IPS-18c (cell line): Measurements from ENCODE around the gene GDPD4.

Experiments
- H3K4me3 ChIP-seq: 2 replicates; pipeline ENCODE4 v1.7.0; 2013; ENCODE audit warnings: low read depth, mild to moderate bottlenecking, low read length, moderate library complexity; ENCODE audit not compliant: insufficient read depth
- H3K9me3 ChIP-seq: one replicate; pipeline ENCODE4 v1.6.1; 2013; ENCODE audit warnings: mild to moderate bottlenecking, low read length, moderate library complexity; ENCODE audit not compliant: control insufficient read depth, insufficient read depth

The GDPD4 gene, protein sequence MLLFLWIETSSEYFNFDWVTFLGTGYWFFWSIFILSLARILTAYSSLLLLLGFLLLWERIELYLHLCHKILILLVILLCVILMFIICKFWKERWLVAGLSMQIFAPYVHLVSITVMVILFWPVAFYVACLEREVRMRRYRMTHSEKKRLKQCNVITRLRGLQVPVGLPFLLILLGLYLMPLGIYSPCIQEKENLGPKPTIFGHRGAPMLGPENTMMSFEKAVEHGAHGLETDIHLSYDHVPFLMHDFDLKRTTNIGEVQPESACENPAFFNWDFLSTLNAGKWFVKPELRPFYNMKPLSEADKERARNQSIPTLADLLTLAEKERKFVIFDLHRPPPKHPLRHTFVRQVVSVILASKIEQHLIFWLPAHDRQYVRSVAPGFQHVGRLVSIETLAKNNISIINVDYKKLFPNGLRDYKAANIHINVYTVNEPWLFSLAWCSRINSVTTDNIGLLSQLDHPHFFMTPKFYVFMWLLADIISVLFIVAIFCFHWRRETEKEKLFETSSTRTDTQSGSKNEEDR

DNA sequence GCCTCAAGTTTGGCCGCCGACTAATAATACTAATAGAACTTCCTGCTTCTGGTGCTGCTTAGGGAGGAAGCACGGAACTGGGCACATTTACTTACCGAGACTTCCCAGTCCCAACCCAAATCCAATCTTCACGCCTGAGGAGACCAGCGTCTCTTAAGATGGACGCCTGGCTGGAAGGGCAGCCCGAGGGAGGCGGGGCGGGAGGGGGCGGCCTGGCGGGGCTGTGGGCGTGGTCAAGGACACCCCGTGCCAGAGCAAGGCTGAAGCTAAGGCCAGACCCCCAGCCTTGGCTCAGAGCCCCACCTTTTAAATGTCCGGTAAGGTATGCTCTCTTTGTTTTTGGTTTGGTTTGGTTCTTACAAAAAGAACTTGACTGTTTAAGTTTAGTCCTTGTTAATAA lies at the start of gene GDPD4:
GDPD4 (minus strand) TSS at position 177 of the 400 bp plus-strand sequence. CDS start 16,549 bp downstream, outside the sequence.
- Histone ChIP-seq H3K9me3 (no peaks in the 10 kb centered on the region), H3K4me3 (no peak within 1 kb of the TSS)

DNA sequence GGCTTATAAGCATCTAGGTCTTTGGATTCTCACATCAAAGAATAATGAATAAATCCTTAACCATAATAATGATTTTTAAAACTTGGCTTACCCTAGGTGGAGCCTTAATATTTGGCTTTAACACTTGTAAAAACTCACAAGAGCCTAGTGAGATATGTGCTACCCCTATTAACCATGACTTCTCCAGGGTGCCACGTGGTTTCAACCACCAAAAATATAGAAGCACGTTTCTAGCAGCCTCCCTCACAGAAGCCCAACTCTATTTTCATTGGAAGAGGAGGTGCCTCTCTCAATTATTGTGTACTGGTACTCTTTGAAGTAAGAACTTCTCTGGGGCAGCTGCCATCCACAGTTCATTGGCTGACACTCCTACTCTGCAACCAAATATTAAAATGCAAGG lies 46.5 kb upstream of the GDPD4 start:
- no peak overlapping the region for H3K4me3 ChIP-seq
- no peaks in the 10 kb centered on the region for H3K9me3 ChIP-seq

DNA sequence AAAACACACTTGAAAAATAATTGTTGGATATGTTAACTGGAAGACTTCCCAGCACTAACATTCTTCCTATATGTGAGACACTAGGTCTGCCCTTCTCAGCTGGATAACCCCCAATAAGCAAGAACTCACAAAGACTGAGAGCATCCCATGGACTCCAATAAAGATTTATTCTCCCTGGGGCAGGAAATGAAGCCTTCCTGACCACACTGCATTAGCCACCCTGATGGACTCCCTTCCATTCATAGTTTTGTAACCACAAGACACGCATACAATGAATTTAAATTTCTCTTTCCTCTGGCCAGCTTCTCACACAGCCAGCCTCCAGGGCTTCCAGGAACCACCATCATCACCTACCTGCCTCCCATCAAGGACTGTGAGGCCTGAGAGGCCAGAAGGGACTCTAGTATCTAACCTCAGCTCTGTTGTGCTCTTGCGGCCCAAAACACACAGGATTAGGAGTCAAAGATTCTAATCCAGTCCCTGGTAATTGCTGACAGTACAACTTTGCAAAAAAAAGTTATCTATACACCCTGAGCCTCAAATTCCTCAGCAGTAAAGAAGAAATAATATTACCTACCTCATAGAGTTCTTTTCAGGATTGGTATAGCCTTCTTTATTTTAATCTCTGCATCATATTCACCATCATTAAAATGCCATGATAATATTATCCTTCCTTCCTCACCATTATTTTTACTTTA lies 45.6 kb upstream of the GDPD4 start:
- no peak overlapping the region for H3K4me3 ChIP-seq
- H3K9me3 ChIP-seq: no peaks in the 10 kb centered on the region

DNA sequence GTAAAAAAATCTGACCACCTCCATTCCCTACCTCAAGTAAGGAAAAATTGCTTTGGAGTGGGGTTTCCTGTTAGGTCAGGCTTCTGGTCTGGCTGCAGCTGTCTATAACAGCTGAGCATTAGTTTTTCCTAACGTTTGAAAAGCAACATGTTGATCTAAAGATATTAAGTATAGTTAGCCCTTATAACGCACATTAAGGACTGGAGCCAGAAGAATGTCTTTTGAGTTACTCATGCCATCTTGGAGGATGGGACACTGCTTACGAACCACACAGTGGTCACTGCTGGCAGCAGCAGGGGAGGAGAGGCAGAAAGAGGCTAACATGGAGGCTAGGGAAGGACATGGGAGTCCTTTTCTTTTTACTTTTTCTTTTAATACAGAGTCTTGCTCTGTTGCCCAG lies 44.1 kb upstream of the GDPD4 start:
- no peak overlapping the region for H3K4me3 ChIP-seq
- no peaks in the 10 kb centered on the region for H3K9me3 ChIP-seq

DNA sequence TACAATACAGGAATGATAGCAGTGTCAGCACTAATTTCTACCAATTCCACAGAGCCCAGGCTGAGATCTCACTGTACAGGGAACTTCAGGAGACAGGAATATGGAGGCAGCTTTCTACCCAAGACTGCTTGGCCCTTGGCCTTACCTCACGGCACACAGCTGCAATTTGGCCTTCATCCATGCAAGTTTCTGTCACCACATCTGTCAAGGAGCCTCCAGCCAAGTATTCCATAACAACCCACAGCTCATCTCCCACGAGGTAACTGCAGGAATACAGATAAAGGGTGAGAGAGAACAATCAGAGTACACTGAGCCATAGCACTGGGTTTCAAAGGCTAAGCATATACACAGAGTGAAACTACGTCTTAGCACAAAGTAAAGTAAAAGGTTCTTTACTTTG lies 39.0 kb upstream of the GDPD4 start:
- H3K4me3 ChIP-seq: no peak overlapping the region
- H3K9me3 ChIP-seq: no peaks in the 10 kb centered on the region

DNA sequence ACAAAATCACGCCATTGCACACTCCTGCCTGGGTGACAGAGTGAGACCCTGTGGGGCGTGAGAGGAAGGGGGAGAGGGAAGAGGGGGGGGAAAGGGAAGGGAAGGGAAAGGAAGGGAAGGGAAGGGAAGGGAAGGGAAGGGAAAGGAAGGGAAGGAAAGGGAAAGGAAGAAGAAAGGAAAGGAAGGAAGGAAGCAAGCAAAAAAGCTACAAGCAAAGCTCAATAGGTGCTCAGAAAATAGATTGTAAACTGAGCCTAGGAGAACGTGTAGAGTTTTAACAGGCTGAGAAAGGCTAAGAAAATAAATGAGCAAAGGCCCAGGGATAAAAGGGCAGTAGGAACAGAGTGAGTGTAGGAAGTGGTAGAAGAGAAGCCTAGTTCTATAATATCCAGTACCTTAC lies 30.8 kb upstream of the GDPD4 start:
- peaks cover 4% of the 10 kb centered on the region for H3K9me3 ChIP-seq

DNA sequence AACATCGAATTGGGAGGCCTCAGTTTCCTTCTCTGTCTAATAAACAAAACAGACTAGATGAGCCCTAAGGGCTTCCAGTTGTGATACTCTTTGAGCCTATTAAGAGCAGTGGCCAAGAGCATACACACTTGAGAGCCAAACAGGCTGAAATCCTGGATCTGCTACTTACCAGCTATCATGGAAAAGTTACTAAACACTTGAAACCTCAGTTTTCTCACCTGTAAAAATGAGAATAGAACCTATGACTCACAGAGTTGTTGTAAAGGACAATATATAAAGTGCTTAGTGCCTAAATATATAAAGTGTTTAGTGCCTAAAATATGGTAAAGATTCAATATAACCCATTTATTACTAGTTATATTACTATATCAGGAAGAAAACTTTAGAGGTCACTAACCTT lies 23.7 kb upstream of the GDPD4 start:
- no peaks in the 10 kb centered on the region for H3K9me3 ChIP-seq

More for the DNA sequence above, 30.8 kb upstream of the GDPD4 start:
- H3K4me3 ChIP-seq: no peak overlapping the region

DNA sequence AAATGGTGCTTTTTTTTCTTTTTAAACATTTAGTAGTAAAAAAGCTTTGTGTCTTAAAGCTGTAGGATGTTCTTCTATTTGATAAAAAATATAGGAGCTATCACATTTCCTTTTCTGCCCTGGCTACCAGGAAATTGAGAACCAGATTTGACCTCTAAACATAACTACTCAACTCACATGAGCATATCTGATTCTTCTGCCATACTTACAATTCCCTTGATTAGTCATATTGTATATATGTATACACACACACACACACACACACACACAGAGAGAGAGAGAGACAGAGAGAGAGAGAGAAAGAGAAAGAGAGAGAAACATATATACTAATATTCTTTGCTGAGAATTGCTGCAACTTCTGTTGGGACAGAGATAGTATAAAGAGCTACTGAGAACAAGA lies 23.0 kb upstream of the GDPD4 start:
- no peaks in the 10 kb centered on the region for H3K9me3 ChIP-seq
- no peak overlapping the region for H3K4me3 ChIP-seq

More for the DNA sequence above, 23.7 kb upstream of the GDPD4 start:
- H3K4me3 ChIP-seq: no peak overlapping the region

DNA sequence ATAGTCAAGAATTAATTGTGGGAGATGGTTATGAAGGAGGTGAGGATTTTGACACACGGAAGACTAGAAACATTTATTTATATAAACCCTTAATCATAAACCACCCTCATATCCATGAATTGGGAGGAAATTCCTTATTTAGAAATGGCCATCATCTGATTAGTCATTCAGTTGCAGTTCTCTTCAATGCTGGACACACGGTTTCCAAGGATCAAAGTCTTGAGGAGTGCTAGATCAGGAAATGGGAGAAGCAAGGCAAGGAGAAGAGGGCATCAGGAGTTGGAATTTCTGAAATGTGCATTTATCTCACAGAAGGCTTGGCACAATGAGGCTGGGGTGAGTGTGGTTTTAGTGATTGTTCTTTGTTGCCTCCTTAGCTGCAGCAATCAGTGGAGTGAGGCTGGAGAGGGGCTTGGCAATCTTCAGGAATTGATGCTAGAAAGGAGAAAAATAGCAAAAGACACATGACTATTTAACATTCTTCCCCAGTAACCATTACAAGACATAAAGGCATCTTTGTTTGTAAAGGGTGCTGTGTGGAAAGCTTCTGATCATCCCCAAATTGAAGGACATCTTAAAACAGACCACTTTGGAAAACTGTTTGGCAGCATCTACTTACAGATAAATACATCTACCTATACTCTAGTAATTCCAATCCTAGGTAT lies 21.6 kb upstream of the GDPD4 start:
- Histone ChIP-seq H3K9me3 (no peaks in the 10 kb centered on the region), H3K4me3 (no peak overlapping the region)

DNA sequence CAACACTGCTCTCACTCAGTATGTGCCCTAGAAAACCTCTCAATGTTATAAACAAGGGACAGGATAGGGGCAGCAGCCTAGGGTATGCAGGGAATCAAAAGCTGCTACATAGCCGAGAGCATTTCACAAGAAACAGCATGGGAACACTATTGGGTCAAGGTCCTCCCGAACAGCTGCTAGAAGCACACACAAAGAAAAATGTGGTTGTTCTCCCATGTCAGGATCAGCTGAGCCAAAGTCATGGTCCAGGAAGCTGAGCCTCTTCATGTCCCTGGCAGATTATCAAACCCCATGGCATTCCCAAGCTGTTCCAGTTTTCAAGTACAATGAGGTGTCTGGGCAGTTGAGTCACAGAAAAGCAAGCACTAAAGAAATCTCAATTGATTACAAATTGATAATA lies 21.0 kb upstream of the GDPD4 start:
- Histone ChIP-seq H3K4me3 (no peak overlapping the region), H3K9me3 (no peaks in the 10 kb centered on the region)

DNA sequence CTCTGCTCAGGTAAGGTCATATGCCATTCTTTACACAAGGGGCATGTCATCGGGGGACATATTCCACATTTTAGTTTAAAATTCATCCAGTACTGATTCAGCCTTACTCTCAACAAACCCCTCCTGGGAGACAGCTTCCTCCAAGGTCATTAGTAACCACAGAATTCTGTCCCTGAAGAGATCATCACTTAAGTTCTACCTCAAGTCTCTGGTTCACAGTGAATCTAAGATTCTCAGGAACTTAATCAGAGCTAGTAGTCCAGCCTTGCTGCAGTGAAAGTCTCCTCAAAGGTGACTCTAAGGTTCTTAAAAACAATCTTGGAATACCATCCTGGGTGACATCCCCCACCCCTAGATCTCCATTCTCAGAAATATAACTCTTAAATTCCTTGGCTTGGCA lies 18.9 kb upstream of the GDPD4 start:
- Histone ChIP-seq H3K9me3 (no peaks in the 10 kb centered on the region), H3K4me3 (no peak overlapping the region)

DNA sequence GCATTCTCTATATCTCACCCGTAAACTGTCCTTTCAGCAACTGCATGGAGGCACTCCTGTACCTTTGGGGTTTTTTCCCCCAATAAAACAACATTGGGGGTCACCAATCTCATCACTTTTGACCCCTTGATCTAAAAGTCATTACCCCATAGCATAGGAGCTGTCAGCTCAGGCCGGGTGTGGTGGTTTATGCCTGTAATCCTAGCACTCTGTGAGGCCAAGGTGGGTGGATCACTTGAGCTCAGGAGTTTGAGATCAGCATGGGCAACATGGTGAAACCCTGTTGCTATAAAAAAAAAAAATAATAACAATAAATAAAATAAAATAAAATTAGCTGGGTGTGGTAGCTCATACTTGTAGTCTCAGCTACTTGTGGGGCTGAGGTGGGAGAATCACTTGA lies 17.1 kb upstream of the GDPD4 start:
- Histone ChIP-seq H3K4me3 (no peak overlapping the region), H3K9me3 (no peaks in the 10 kb centered on the region)

DNA sequence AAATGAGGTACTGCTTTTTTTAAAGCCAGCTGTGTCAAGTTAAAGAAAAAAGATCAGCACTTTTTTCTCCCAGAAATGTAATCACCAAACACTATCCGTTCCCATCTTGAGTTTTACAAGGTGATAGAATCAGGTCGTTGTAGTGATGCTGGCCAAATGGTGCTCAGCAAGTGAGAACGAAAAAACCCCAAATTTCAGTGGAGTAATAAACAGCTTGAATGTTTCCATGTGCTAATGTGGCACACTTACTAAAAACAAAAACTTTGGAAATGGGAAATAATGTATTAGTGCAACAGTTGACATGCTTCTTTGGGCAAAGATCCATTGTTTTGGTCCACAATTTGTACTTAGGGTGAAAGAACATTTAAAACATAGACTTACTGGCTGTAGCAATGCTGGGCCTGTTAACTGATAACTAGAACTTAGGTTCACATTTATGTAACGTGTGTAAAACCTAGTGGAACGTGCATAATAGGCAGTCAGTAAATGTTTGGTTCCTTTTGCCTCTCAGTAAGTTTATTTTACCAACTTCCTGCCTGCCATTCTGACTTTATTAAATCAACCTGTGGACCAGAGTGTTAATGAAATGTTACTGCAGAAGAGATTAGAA lies 15.4 kb upstream of the GDPD4 start:
- Histone ChIP-seq H3K4me3 (no peak overlapping the region), H3K9me3 (no peaks in the 10 kb centered on the region)

DNA sequence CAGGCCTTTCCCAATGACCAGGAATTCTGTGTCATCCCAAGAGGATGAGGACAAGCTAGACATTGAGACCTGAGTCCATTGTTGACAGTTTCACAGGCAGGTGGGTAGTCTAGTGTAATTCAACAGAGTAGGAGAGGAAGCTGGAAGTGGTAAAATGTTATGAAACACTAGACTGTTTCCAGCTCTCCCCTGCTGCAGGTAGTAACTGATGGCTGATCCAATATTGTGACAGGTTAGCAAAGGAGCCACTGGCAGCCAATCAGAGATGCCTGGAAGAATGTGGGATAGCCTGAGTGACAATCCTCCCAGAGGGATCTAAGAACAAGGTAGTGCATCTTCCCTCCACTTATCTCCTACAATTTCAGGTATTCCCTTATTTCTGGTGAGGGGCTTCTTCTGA lies 10.6 kb upstream of the GDPD4 start:
- Histone ChIP-seq H3K9me3 (no peaks in the 10 kb centered on the region), H3K4me3 (no peak overlapping the region)

DNA sequence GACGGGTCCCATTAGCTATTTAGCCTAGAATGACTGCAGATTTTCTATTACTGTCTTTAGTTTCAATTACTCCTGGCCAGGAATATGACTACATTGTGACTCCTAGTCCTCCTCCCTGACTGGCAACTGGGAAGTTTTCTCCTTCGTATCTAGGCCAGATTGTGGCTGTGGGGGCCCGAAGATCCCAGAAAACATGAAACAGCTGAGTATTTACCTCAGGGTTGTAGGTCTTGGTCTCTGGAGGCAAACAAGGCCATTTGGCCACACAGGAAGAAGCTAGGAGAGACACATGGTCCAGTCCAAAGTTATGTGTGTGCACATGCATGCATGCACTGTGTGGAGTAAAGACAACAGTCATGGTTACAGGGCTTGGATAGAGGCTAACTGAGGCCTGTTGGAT lies 10.2 kb upstream of the GDPD4 start:
- H3K4me3 ChIP-seq: no peak overlapping the region

DNA sequence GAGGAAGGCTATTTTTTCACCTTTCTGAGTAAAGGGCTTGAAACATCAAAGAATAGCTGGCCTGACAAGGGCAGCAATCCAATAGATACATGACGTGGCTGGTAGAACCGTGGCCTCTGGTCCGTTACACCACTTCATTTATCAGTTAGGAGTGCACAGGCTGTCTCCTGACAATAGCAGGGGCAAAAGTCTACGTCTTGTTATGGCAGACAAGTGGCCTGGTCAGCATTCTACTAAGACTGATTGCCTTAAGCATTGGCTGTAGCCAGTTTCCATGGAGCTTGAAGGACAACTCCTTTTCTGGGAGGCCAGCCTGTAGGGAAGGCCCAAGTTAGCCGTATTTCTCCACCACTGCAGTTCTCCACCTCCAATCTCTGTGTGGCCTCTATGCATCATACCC lies 9.2 kb upstream of the GDPD4 start:
- Histone ChIP-seq H3K9me3 (no peaks in the 10 kb centered on the region), H3K4me3 (no peak overlapping the region)

More for the DNA sequence above, 10.2 kb upstream of the GDPD4 start:
- H3K9me3 ChIP-seq: no peaks in the 10 kb centered on the region

DNA sequence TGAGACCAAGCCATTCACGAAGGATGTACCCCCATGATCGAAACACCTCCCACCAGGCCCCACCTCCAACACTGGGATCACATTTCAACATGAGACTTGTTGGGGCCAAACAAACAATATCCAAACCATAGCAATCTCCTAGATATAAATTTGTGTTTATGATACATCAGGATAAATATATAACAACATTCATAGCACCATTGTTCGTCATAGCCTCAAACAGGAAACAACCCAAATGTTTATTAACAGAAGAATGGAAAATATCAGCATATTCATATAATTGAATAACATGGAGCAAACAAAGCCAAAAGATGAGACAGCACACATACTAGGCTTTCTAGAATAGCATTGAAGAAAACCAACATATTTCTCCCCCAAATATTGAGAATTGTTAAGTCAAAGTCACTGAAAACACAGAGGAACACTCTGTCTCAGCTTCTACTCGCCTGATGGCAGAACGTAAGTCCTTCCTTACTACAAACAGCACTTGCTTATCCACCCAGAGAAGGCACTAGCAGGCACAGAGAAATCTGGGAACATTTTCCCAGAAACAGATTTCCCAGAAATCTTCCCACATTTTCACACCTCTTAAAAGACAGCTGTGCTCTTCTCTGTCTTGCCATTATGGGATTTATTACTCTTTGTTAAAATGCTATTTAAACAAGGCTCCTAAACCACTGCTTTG lies 8.1 kb upstream of the GDPD4 start:
- Histone ChIP-seq H3K4me3 (no peak overlapping the region), H3K9me3 (no peaks in the 10 kb centered on the region)
